BJ (cell line): ENCODE measurements around the gene ARL5A. TPM values are rescaled to one million over a fixed set of nuclear protein-coding genes. Genes with fewer than 3 reads are reported as not detected.

Experiments used
- CTCF ChIA-PET: fragments of 350-600 bp; formaldehyde crosslinking; extraction: SDS; loops from one replicate; lab custom pipeline; 2021; ENCODE audit warnings: antibody characterized with exemption, inconsistent platforms; lab: Yijun Ruan, JAX
- POLR2A ChIA-PET: fragments of 300-600 bp; sonication (Branson Sonifier 250); formaldehyde crosslinking; extraction: SDS; loops from one replicate; lab custom pipeline; 2021; ENCODE audit warnings: antibody characterized with exemption; lab: Charles Lee
- DNase-seq: peaks from one replicate; pipeline ENCODE4 v3.0.0-alpha.2; 2011; ENCODE audit warnings: low read depth
- H3K27me3 ChIP-seq: 2 replicates; pipeline ENCODE4 v1.6.0; 2011; ENCODE audit warnings: low read length; ENCODE audit not compliant: control insufficient read depth, insufficient read depth
- H3K36me3 ChIP-seq: 2 replicates; pipeline ENCODE4 v1.5.1; 2011; ENCODE audit warnings: low read length; ENCODE audit not compliant: control insufficient read depth, insufficient read depth
- H3K4me3 ChIP-seq: 2 replicates; pipeline ENCODE4 v1.5.1; 2011; ENCODE audit warnings: low read depth, mild to moderate bottlenecking, control low read depth, low read length
- CTCF ChIP-seq: IDR thresholded peaks from 2 replicates; pipeline ENCODE4 v1.5.1; 2011; ENCODE audit warnings: low read depth, mild to moderate bottlenecking, control low read depth, inconsistent platforms, low read length, moderate library complexity; ENCODE audit not compliant: insufficient read depth
- polyA plus RNA-seq: library from polyadenylated mRNA; depleted of rRNA; stranded (reverse); fragments of >200 nt; gene quantifications from 2 replicates; pipeline ENCODE4 v1.2.3, GENCODE V29; 2011

ARL5A gene
- polyA plus RNA-seq, 1 experiment, result 9.3 TPM

- POLR2A ChIA-PET, result no interaction called here
- DNase-seq, result no peak
- TF ChIP-seq CTCF, result no peak
- Histone ChIP-seq H3K36me3 (peaks cover under 1% of the 10 kb centered on the region; the same call in 1 of the 2 replicates), H3K27me3 (no peaks in the 10 kb centered on the region), H3K4me3 (no peak overlapping the region)
- CTCF ChIA-PET, result interaction anchor here (1.3 kb wide), 1 partner anchor 12 kb away, joined by 3 read pairs; no protein-coding TSS in a partner anchor
Measured at GRCh38 chr2:151817929-151818328, 10.3 kb downstream of the ARL5A start.

GRCh38 chr2:151816843-151817242 lies 11.4 kb downstream of the ARL5A start:
- POLR2A ChIA-PET, result no interaction called here

GRCh38 chr2:151815821-151816489 lies 12.3 kb downstream of the ARL5A start:
- no peak for DNase-seq
- Histone ChIP-seq H3K4me3 (no peak overlapping the region), H3K36me3 (peaks cover 3% of the 10 kb centered on the region; the same call in 1 of the 2 replicates), H3K27me3 (no peaks in the 10 kb centered on the region)
- POLR2A ChIA-PET, result no interaction called here
- CTCF ChIA-PET, result interaction anchor here (0.8 to 1.0 kb wide), 2 partner anchors 360 to 597 kb away, joined by 3 read pairs; no protein-coding TSS in a partner anchor
- no peak for TF ChIP-seq CTCF

More at GRCh38 chr2:151816843-151817242, 11.4 kb downstream of the ARL5A start:
- no peak overlapping the region for H3K4me3 ChIP-seq
- peaks cover 1% of the 10 kb centered on the region; the same call in 1 of the 2 replicates for H3K36me3 ChIP-seq
- no peaks in the 10 kb centered on the region for H3K27me3 ChIP-seq
- DNase-seq, result no peak
- no peak for TF ChIP-seq CTCF
- CTCF ChIA-PET, result interaction anchor here (0.8 to 1.3 kb wide), 3 partner anchors 11 to 596 kb away, joined by 3 read pairs; no protein-coding TSS in a partner anchor

GRCh38 chr2:151810489-151810888 lies 17.7 kb downstream of the ARL5A start:
- Histone ChIP-seq H3K27me3 (no peaks in the 10 kb centered on the region), H3K4me3 (no peak overlapping the region), H3K36me3 (peaks cover 8% of the 10 kb centered on the region)
- no peak for DNase-seq
- ChIA-PET CTCF (no interaction called here), POLR2A (no interaction called here)
- TF ChIP-seq CTCF, result no peak

GRCh38 chr2:151809073-151809383 lies 19.2 kb downstream of the ARL5A start:
- DNase-seq, result no peak
- peaks cover 8% of the 10 kb centered on the region for H3K36me3 ChIP-seq
- ChIA-PET POLR2A (no interaction called here), CTCF (interaction anchor here (0.8 to 1.4 kb wide), 3 partner anchors 10 to 21 kb away, joined by 3 to 4 read pairs (median 4); no protein-coding TSS in a partner anchor)
- H3K27me3 ChIP-seq, result no peaks in the 10 kb centered on the region
- no peak overlapping the region for H3K4me3 ChIP-seq
- no peak for TF ChIP-seq CTCF
